Measurements from ENCODE around the gene EXD2. TPM values are rescaled to one million over a fixed set of nuclear protein-coding genes. Genes with fewer than 3 reads are reported as not detected.
"Not testable (repeated sequence)": the region's sequence is repeated elsewhere in the genome, so short reads cannot be mapped to it uniquely, and the experiment has no call there.

Gene EXD2
- total RNA-seq, 4 donors from 2014 or later: 4.6 to 52.1 (median 28.3) TPM

- intact Hi-C loops (cut with DNase I; ENCODE audit: low total_unique reads): no loop called here
- Histone ChIP-seq H3K9me3 (no peaks in the 10 kb centered on the region), H3K36me3 (no peaks in the 10 kb centered on the region), H3K27me3 (no peaks in the 10 kb centered on the region), H3K27ac (no peak overlapping the region), H3K4me1 (no peaks in the 10 kb centered on the region), H3K4me3 (no peak overlapping the region)
- no peak for TF ChIP-seq POLR2A (IDR thresholded peaks at IDR 0.05)
- no peak for DNase-seq
Measured at GRCh38 chr14:69171569-69171968, 19.7 kb upstream of the EXD2 start.

- intact Hi-C loops (cut with DNase I; ENCODE audit: low total_unique reads): no loop called here
- DNase-seq: no peak
- H3K4me3 ChIP-seq: no peak overlapping the region
- no peaks in the 10 kb centered on the region for H3K36me3 ChIP-seq
- H3K4me1 ChIP-seq: no peaks in the 10 kb centered on the region
- H3K9me3 ChIP-seq: no peaks in the 10 kb centered on the region
- no peak overlapping the region for H3K27ac ChIP-seq
- no peaks in the 10 kb centered on the region for H3K27me3 ChIP-seq
- TF ChIP-seq POLR2A (IDR thresholded peaks at IDR 0.05) (no peak), CTCF (IDR thresholded peaks at IDR 0.05) (no peak)
Measured at GRCh38 chr14:69175130-69175529, 16.2 kb upstream of the EXD2 start.

DNA sequence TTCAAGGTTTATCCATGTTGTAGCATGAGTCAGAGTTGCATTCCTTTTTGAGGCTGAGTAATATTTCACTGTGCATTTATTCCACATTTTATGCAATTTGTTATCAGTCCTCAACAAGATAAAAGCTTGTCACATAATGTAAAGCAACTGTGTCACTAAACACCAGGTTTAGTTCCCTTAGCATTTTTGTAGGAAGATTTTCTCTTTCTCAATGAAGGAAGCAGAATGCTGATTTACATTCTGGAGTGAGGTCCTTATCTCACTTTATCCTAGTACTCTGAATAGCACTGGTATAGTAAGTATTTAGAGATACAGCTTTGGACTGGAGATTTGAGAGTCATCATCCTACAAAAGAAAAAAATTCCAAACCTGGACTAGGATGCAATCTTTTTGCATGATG lies 9.8 kb upstream of the EXD2 start:
- DNase-seq: no peak
- no peak for TF ChIP-seq POLR2A (IDR thresholded peaks at IDR 0.05)
- no peak for TF ChIP-seq CTCF (IDR thresholded peaks at IDR 0.05)
- intact Hi-C loops (cut with DNase I; ENCODE audit: low total_unique reads): no loop called here

GRCh38 chr14:69182580-69182979 lies 8.7 kb upstream of the EXD2 start:
- H3K27me3 ChIP-seq; intact Hi-C loops (cut with DNase I; ENCODE audit: low total_unique reads); H3K36me3 ChIP-seq; H3K9me3 ChIP-seq; H3K27ac ChIP-seq; H3K4me3 ChIP-seq; DNase-seq; H3K4me1 ChIP-seq: not testable (repeated sequence)

More for the DNA sequence above, 9.8 kb upstream of the EXD2 start:
- H3K27ac ChIP-seq: no peak overlapping the region
- no peaks in the 10 kb centered on the region for H3K36me3 ChIP-seq
- H3K27me3 ChIP-seq: no peaks in the 10 kb centered on the region
- H3K9me3 ChIP-seq: no peaks in the 10 kb centered on the region
- no peaks in the 10 kb centered on the region for H3K4me1 ChIP-seq
- H3K4me3 ChIP-seq: no peak overlapping the region

- DNase-seq: no peak
- no peaks in the 10 kb centered on the region for H3K9me3 ChIP-seq
- H3K36me3 ChIP-seq: no peaks in the 10 kb centered on the region
- intact Hi-C loops (cut with DNase I; ENCODE audit: low total_unique reads): no loop called here
- no peak overlapping the region for H3K27ac ChIP-seq
- no peak for TF ChIP-seq POLR2A (IDR thresholded peaks at IDR 0.05)
- no peak for TF ChIP-seq CTCF (IDR thresholded peaks at IDR 0.05)
- no peak overlapping the region for H3K4me3 ChIP-seq
- H3K27me3 ChIP-seq: no peaks in the 10 kb centered on the region
- H3K4me1 ChIP-seq: no peaks in the 10 kb centered on the region
Measured at GRCh38 chr14:69183735-69184134, 7.6 kb upstream of the EXD2 start.

GRCh38 chr14:69190191-69190590 lies 1.1 kb upstream of the EXD2 start:
- TF ChIP-seq CTCF (IDR thresholded peaks at IDR 0.05): no peak
- TF ChIP-seq POLR2A (IDR thresholded peaks at IDR 0.05): no peak
- no peaks in the 10 kb centered on the region for H3K9me3 ChIP-seq
- no peaks in the 10 kb centered on the region for H3K27me3 ChIP-seq
- DNase-seq: no peak
- H3K4me3 ChIP-seq: no peak overlapping the region
- H3K36me3 ChIP-seq: no peaks in the 10 kb centered on the region
- intact Hi-C loops (cut with DNase I; ENCODE audit: low total_unique reads): no loop called here
- H3K4me1 ChIP-seq: no peaks in the 10 kb centered on the region
- H3K27ac ChIP-seq: no peak overlapping the region

Measured in uterus (tissue), 4 donors.